K562 (cell line): ENCODE data around the gene WWC2.

ENCODE experiments used
- CREM ChIP-seq: IDR thresholded peaks from 2 replicates; pipeline ENCODE4 v1.6.1; 2014; ENCODE audit warnings: antibody characterized with exemption, low read depth
- GABPB1 ChIP-seq: sonication (generic); formaldehyde crosslinking; IDR thresholded peaks from 2 replicates; pipeline ENCODE4 v1.8.0; 2022; ENCODE audit warnings: mild to moderate bottlenecking, missing genetic modification reagents
- TAF1 ChIP-seq: IDR thresholded peaks from 2 replicates; pipeline ENCODE4 v1.6.1; 2011; ENCODE audit warnings: mild to moderate bottlenecking, low read length, moderate library complexity; ENCODE audit not compliant: insufficient read depth, control insufficient read depth, severe bottlenecking; ENCODE audit errors: extremely low read depth
- YY1 ChIP-seq, 3 experiments: IDR thresholded peaks; 2 replicates each; pipeline ENCODE4 v1.6.1; 2011; ENCODE audit warnings: low read length in 2 of 3, mild to moderate bottlenecking in 2 of 3, moderate library complexity in 2 of 3, borderline replicate concordance in 1 of 3, control low read depth in 1 of 3, low read depth in 1 of 3; ENCODE audit not compliant: insufficient read depth in 3 of 3, insufficient replicate concordance in 2 of 3, control insufficient read depth in 1 of 3, insufficient read length in 1 of 3; ENCODE audit errors: extremely low read depth in 1 of 3
- ZNF551 ChIP-seq: fragments of 250-450 bp; sonication (Bioruptor Pico); IDR thresholded peaks from 2 replicates; pipeline ENCODE4 v1.5.0; 2021; ENCODE audit warnings: mild to moderate bottlenecking, moderate library complexity

GRCh38 chr4:183157215-183157614, 58.2 kb downstream of the WWC2 start:
- no peak for TF ChIP-seq TAF1
- TF ChIP-seq ZNF551 (CRISPR knock-in tag) = no peak
- no peak for TF ChIP-seq YY1 (IDR thresholded peaks at IDR 0.05; ENCODE audit: borderline replicate concordance in 1 of 3, control insufficient read depth in 1 of 3, extremely low read depth in 1 of 3, insufficient read depth in 3 of 3, insufficient read length in 1 of 3, insufficient replicate concordance in 2 of 3, low read depth in 1 of 3, low read length in 2 of 3)
- TF ChIP-seq GABPB1 = no peak
- TF ChIP-seq CREM = no peak
